Activated T-helper 2 cell treated with anti-CD3 and anti-CD28 coated beads, Interferon-gamma antibody, Interleukin-2, Interleukin-4, amounts not matched to agents 10 μg/mL and 5 μg/mL and 100 μg/mL, durations not matched to agents 14 hours and 24 hours and 36 hours (primary cell): ENCODE measurements around the gene ABCB7. TPM values are rescaled to one million over a fixed set of nuclear protein-coding genes. Genes with fewer than 3 reads are reported as not detected.
"Not testable (repeated sequence)": the region's sequence is repeated elsewhere in the genome, so short reads cannot be mapped to it uniquely, and the experiment has no call there.

Experiments
- DNase-seq: peaks from one replicate; pipeline ENCODE4 v3.0.0; 2021; ENCODE audit warnings: low spot score
- H3K27ac Mint-ChIP-seq: one replicate; pipeline ENCODE4 v1.8.0; 2021; ENCODE audit warnings: mixed read lengths
- H3K27me3 Mint-ChIP-seq: one replicate; pipeline ENCODE4 v1.8.0; 2021; ENCODE audit warnings: low read depth, mixed read lengths
- H3K36me3 Mint-ChIP-seq: one replicate; pipeline ENCODE4 v1.8.0; 2021; ENCODE audit warnings: low read depth, mixed read lengths
- H3K4me1 Mint-ChIP-seq: one replicate; pipeline ENCODE4 v1.8.0; 2021; ENCODE audit warnings: low read depth, mixed read lengths
- H3K4me3 Mint-ChIP-seq: one replicate; pipeline ENCODE4 v1.8.0; 2021; ENCODE audit warnings: low read depth, mild to moderate bottlenecking, moderate library complexity, mixed read lengths
- H3K9me3 Mint-ChIP-seq: one replicate; pipeline ENCODE4 v1.8.0; 2021; ENCODE audit warnings: mixed read lengths
- intact Hi-C: fragments of 100-400 bp; cut with micrococcal nuclease; formaldehyde crosslinking; loops from one replicate; pipeline ENCODE4 v1.15.1; 2023
- total RNA-seq: library from RNA; stranded (reverse); gene quantifications from 2 replicates; pipeline ENCODE4 v1.2.3, GENCODE V29; 2022

ABCB7 gene
- total RNA-seq, 1 donor from 2014 or later, result 53.9 TPM

DNA sequence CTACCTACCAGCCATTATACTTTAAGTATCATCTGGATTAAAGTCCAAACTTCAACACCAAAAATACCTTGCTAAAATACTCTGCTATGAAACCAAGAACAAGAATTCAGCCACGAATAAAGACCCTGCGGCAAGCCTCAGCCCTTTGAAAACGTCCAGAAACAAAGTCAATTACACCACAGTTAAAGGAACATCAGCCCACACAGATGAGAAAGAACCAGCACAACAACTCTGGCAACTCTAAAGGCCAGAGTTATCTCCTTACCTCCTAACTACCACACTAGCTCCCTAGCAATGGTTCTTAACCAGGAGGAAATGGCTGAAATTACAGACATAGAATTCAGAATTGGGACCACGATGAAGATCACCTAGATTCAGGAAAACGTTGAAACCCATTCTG lies 23.4 kb downstream of the ABCB7 start:
- Mint-ChIP-seq H3K27ac (no peak overlapping the region), H3K9me3 (peaks cover 15% of the 10 kb centered on the region)
- no peak for DNase-seq

DNA sequence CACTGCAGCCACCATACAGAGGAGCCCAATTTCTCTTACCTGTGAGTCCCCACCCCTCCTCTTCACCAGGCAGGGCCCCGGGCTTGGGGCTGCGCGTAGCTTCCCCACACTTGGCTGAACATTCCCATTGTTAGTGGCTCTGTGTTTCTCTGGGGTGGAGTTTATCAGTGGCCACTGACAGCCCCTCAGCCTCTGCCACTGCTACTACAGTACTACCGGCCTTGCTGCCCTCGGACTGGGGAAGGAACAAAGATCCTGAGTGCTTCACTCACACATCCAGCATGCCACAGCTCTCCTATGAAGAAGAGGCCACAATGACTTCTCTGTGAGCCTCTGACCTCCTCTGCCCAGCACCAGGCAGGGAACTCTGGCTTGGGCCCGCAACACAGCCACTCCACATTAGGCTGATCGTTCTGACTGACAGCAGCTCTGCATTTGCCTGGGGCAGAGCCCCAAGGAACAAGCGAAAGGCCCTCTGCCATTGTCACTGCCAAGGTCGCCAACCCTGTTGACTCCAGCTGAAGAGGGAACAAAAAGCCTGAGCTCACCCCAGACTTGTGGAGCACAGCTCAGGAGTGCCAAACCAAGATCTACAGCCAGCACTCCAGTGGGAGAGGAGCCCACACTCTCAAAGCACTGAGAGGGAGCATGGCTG lies 24.0 kb downstream of the ABCB7 start:
- intact Hi-C loops, result no loop called here
- Mint-ChIP-seq H3K27me3 (no peaks in the 10 kb centered on the region), H3K4me1 (peaks cover 21% of the 10 kb centered on the region), H3K27ac (no peak overlapping the region), H3K9me3 (peaks cover 13% of the 10 kb centered on the region), H3K36me3 (peaks cover 39% of the 10 kb centered on the region), H3K4me3 (no peak overlapping the region)
- DNase-seq, result no peak

More for the DNA sequence above, 23.4 kb downstream of the ABCB7 start:
- no peak overlapping the region for H3K4me3 Mint-ChIP-seq
- no peaks in the 10 kb centered on the region for H3K27me3 Mint-ChIP-seq
- intact Hi-C loops, result no loop called here
- H3K36me3 Mint-ChIP-seq, result peaks cover 42% of the 10 kb centered on the region
- peaks cover 21% of the 10 kb centered on the region for H3K4me1 Mint-ChIP-seq

DNA sequence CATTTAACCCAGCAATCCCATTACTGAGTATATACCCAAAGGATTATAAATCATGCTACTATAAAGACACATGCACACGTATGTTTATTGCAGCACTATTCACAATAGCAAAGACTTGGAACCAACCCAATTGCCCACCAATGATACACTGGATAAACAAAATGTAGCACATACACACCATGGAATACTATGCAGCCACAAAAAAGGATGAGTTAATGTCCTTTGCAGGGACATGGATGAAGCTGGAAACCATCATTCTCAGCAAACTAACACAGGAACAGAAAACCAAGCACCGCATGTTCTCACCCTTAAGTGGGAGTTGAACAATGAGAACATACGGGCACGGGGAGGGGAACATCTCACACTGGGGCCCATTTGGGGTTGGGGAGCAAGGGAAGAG lies 27.0 kb downstream of the ABCB7 start:
- H3K27ac Mint-ChIP-seq, H3K4me3 Mint-ChIP-seq, DNase-seq, H3K4me1 Mint-ChIP-seq, H3K27me3 Mint-ChIP-seq, intact Hi-C loops: not testable (repeated sequence)
- Mint-ChIP-seq H3K36me3 (peaks cover 35% of the 10 kb centered on the region), H3K9me3 (peaks cover 17% of the 10 kb centered on the region)

DNA sequence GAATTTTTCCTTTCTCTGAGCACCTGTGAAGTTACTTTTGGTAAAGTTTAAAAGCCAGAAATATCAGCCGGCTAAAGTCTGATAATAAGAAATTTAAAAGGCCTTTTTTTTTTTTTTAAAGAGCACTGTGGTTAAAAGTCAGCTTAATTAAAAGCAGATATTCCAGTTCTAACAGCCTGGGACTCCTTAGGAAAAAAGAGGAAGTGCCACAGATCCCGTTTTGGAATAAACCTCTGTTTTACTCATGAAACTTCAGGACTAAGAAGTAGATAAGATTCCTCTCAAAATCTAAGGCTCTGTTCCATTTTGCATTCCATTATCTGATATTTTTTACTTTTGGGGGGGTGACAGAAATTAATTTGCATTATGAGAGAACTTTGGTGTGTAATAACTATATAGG lies 37.8 kb downstream of the ABCB7 start:
- intact Hi-C loops, result no loop called here
- Mint-ChIP-seq H3K27me3 (no peaks in the 10 kb centered on the region), H3K4me3 (no peak overlapping the region), H3K27ac (no peak overlapping the region), H3K36me3 (peaks cover 18% of the 10 kb centered on the region), H3K4me1 (no peaks in the 10 kb centered on the region), H3K9me3 (peaks cover 4% of the 10 kb centered on the region)
- no peak for DNase-seq

DNA sequence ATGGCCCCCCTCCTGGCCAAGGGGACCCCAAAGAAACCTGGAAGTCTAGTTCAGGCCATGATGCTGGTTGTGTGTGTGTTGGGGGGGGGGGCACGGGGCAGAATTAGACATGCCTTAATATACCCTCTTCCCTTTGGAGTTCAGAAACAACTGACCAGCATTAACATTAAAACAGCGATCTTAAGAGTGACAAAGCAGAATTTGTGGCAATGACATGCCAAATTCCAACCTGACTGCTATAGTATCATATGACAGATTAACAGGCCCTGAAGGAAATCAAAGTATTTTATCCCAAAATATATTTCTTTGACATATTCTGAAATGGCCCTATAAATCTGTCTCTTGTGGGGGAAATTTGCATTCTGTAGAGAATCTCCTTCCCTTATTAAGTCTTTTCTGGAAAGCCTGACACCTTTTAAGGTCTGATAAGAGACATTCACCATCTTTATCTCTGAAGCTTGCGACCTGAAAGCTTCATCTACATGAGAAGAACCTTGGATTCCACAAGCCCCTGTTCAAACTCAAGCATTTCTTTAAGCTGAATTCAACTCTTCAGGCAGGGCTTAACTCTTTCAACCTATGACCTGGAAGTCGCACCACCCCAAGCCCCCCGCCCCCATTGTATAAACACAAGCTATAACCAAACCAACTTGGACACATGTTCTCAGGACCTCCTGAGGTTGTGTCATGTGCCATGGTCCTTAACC lies 40.2 kb downstream of the ABCB7 start:
- no peak for DNase-seq
- Mint-ChIP-seq H3K4me3 (no peak overlapping the region), H3K27ac (no peak overlapping the region), H3K36me3 (peaks cover 9% of the 10 kb centered on the region), H3K27me3 (no peaks in the 10 kb centered on the region), H3K9me3 (no peaks in the 10 kb centered on the region), H3K4me1 (no peaks in the 10 kb centered on the region)
- intact Hi-C loops, result no loop called here

DNA sequence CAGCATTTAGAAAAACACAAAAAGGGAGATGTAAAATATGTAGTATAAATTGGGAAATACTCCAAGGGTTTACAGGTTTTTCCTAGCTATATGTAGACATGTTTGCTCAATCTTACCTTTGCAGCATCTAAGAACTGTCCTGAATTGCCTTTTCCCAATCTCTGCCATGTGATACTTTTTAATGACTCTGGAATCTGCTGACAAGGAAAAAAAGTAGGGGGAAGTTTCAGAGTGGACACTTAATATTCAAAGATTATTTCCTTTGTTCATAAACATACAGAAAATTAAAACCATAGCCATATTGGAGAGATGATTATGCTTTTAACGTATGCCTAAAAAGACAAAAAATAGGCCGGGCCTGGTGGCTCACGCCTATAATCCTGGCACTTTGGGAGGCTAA lies 41.4 kb downstream of the ABCB7 start:
- DNase-seq, result no peak
- intact Hi-C loops, result no loop called here
- Mint-ChIP-seq H3K9me3 (no peaks in the 10 kb centered on the region), H3K27ac (no peak overlapping the region), H3K36me3 (peaks cover 9% of the 10 kb centered on the region), H3K27me3 (no peaks in the 10 kb centered on the region), H3K4me3 (no peak overlapping the region), H3K4me1 (no peaks in the 10 kb centered on the region)

DNA sequence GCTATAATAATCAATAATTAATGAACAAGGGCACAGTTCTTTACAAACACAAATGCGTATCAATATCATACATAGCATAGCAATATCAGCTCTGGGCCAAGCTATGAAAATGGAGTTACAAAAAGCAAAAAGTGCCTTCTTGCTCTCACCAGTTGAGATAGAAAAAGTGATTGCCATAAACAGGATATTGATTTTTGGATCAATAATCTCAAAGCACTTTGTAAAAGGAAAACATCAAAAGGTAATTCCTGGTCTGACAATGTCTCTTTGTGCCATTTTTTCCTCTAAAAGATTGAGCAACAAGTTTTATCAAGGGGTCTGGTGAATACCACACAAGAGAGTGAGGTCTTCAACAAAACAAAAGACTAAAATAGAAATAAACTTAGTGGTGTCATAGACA lies 42.4 kb downstream of the ABCB7 start:
- DNase-seq, result no peak

DNA sequence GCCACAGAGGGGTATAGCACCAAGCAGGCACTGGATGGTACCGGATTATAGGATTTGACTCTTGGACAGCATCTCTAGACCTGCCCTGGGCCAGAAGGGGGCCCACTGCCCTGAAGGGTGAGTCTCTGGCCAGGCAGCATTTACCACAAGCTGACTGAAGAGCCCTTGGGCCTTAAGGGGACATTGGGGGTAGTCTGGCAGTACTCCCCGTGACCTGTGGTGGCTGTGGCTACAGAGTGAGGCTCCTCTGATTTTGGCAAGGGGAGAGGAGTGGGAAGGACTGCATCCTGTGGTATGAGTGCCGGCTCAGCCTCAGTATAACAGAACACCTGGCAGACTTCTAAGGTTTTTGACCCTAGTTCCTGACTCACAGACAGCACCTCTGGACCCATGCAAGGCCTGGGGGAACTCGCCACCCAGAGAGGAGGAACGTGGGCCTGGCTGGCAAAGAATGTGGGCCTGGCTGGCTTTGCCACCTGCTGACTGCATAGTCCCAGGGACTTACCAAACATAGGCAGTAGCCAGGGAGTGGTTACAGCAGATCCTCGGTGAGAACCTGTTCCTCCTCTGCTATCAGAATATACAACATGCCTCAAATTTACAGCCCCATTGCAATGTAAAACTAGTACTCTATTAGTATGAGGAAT lies 48.1 kb downstream of the ABCB7 start:
- DNase-seq, result no peak
- peaks cover 34% of the 10 kb centered on the region for H3K36me3 Mint-ChIP-seq
- H3K4me1 Mint-ChIP-seq, result no peaks in the 10 kb centered on the region
- no peaks in the 10 kb centered on the region for H3K9me3 Mint-ChIP-seq
- H3K27ac Mint-ChIP-seq, result no peak overlapping the region
- intact Hi-C loops, result no loop called here
- no peaks in the 10 kb centered on the region for H3K27me3 Mint-ChIP-seq
- H3K4me3 Mint-ChIP-seq, result no peak overlapping the region

More for the DNA sequence above, 42.4 kb downstream of the ABCB7 start:
- Mint-ChIP-seq H3K27ac (no peak overlapping the region), H3K4me1 (no peaks in the 10 kb centered on the region), H3K27me3 (no peaks in the 10 kb centered on the region), H3K9me3 (no peaks in the 10 kb centered on the region), H3K4me3 (no peak overlapping the region), H3K36me3 (peaks cover 6% of the 10 kb centered on the region)
- intact Hi-C loops, result no loop called here

DNA sequence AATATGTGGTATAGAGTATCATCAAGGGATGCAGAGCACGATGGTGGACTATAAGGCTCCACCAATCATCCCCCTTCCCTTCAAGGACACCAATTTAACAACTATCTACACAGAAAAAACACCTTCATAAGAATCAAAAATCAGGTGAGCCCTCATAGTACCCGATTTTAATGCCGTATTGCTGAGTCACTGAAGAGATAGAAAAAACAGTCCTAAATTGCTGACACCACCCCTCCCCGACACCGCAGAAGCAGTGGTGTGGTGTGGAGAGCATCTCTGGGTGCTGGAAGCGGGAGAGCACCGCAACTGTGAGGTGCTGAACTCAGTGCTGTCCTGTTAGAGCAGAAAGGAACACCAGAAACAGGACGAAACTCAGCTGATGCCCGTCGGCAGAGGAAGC lies 49.3 kb downstream of the ABCB7 start:
- H3K27me3 Mint-ChIP-seq, result no peaks in the 10 kb centered on the region
- no peak overlapping the region for H3K4me3 Mint-ChIP-seq
- H3K9me3 Mint-ChIP-seq, result no peaks in the 10 kb centered on the region
- no peaks in the 10 kb centered on the region for H3K4me1 Mint-ChIP-seq
- H3K27ac Mint-ChIP-seq, result no peak overlapping the region
- DNase-seq, result no peak
- intact Hi-C loops, result no loop called here
- H3K36me3 Mint-ChIP-seq, result peaks cover 34% of the 10 kb centered on the region

DNA sequence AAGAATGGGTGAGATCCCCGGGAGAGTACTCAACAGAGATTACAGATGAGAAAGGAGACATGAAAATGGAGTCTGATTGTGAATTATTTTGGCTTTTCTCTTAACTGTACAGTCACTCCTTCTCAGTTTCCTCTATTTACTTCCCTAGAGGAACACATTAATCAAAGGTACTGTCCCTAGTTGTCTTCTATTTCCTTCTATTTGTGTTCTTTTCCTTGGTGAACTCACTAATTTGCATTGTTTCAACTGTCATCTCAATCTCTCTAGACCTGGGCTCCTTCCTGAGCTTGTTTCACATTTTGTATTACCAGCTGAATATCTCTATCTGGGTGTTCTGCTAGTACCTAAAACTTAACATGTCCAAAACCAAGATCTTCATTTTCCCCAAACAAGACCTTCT lies 59.8 kb downstream of the ABCB7 start:
- no peak overlapping the region for H3K4me3 Mint-ChIP-seq

DNA sequence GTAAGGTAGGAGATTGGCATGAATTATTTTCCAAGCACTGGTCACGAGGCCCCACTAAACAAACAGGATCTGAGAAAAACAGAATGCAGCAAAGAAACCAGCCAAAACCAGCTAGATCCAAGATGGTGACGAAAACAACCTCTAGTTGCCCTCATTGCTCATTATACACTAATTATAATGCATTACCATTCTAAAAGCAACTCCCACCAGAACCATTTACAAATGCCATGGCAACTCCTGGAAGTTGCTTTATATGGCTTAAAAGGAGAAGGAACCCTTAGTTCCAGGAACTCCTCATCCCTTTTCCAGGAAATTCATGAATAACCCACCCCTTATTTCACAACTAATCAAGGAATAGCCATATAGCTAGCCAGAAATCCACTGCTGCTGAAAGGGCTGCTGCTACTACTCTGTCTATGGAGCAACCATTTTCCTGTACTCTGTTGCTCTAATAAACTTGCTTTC lies 69.3 kb downstream of the ABCB7 start:
- no peak overlapping the region for H3K4me3 Mint-ChIP-seq
- H3K4me1 Mint-ChIP-seq, result peaks cover 2% of the 10 kb centered on the region
- intact Hi-C loops, result no loop called here
- H3K36me3 Mint-ChIP-seq, result peaks cover 17% of the 10 kb centered on the region
- DNase-seq, result no peak
- no peaks in the 10 kb centered on the region for H3K27me3 Mint-ChIP-seq
- H3K9me3 Mint-ChIP-seq, result peaks cover 4% of the 10 kb centered on the region
- no peak overlapping the region for H3K27ac Mint-ChIP-seq

More for the DNA sequence above, 59.8 kb downstream of the ABCB7 start:
- Mint-ChIP-seq H3K27me3 (no peaks in the 10 kb centered on the region), H3K36me3 (peaks cover 37% of the 10 kb centered on the region), H3K27ac (peak overlapping the region; percentile 71), H3K9me3 (no peaks in the 10 kb centered on the region), H3K4me1 (peaks cover 18% of the 10 kb centered on the region)
- intact Hi-C loops, result loop anchor here (10.0 kb wide), 1 partner anchor 58 kb away; the partner anchor contains the start of gene ABCB7
- no peak for DNase-seq

DNA sequence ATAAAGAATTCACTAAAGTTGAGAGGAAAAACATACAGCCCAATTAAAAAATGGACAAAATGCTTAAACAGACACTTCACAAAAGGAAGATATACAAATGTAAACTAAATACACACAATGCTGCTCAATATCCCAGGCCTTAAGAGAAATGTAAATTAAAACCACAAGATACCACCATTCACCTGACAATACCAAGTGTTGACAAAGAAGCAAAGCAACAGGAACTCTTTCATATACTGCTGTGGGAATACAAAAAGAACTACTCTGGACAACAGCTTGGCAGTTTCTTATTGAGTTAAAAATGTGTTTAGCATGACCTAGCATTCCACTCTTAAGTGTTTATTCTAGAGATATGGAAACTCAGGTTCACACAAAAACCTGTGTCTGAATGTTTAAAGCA lies 71.3 kb downstream of the ABCB7 start:
- intact Hi-C loops, result no loop called here
- Mint-ChIP-seq H3K9me3 (peaks cover 4% of the 10 kb centered on the region), H3K27me3 (no peaks in the 10 kb centered on the region), H3K4me1 (peaks cover 4% of the 10 kb centered on the region), H3K36me3 (peaks cover 16% of the 10 kb centered on the region), H3K27ac (no peak overlapping the region), H3K4me3 (no peak overlapping the region)
- no peak for DNase-seq

DNA sequence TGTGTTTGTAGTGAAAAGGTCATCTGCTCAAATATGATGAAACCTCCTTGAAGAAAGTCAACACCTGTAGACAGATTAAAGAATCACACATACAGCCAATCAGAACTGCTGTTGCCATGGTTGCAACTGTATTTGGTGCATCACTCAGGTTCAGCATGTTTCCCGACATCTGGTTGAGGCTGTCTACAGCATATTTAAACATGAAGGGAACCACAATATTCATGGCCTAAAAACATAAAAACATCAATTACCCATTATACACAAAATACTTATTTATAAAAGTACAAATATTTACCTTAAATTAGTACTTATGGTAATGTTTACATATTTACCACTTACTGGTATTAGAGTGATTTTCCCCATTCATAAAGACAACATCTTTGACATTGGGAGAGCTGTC lies 79.7 kb downstream of the ABCB7 start:
- Mint-ChIP-seq H3K4me3 (no peak overlapping the region), H3K36me3 (peaks cover 15% of the 10 kb centered on the region), H3K27me3 (no peaks in the 10 kb centered on the region), H3K9me3 (no peaks in the 10 kb centered on the region), H3K4me1 (peaks cover 1% of the 10 kb centered on the region), H3K27ac (no peak overlapping the region)
- intact Hi-C loops, result no loop called here
- DNase-seq, result no peak
